ENCODE data around the gene NDEL1. TPM values are rescaled to one million over a fixed set of nuclear protein-coding genes. Genes with fewer than 3 reads are reported as not detected.

The NDEL1 gene
- polyA plus RNA-seq, 3 donors, result 14.8 to 68.8 (median 54.0) TPM

DNA sequence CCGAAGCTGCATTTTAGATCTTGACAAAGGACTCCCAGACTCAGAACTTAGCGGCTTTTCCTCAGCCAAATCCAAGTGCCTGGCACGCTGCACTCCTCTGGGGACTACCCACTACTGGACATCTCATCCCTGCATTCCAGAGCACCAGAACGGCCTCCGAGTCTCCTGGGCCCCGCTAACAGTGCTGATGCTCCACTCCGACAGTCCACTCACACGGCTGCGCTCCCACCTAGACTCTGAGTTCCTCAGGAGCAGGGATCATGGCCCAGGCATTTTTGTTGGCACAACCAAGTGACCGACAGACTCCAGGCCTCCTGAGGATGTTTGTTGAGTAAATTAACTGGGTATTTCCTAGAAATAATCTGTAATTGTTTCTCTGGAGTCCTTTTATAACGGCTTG, 79.1 kb downstream of the NDEL1 start:
- H3K27ac ChIP-seq (ENCODE audit: low read depth, low read length), result no peak overlapping the region
- 86 to 93% (median 92%) methylated on average over 11 of the region's 11 CpGs for WGBS, 3 donors

Other genes with a start within 250 kb of the NDEL1 start
- gene BORCS6, start 245.7 kb upstream of the NDEL1 start, polyA plus RNA-seq, result 10 to 100 TPM in 1 of 3 donors, 1 to 10 TPM in 2; 3.3 to 13.9 (median 5.2) TPM
- 1 to 10 TPM in 1 of 3 donors, under 1 TPM in 2; 0.52 to 2.5 (median 0.56) TPM for gene AURKB, start 225.3 kb upstream of the NDEL1 start, polyA plus RNA-seq
- 10 to 100 TPM; 10.3 to 19.8 (median 12.1) TPM for gene CTC1, start 187.8 kb upstream of the NDEL1 start, polyA plus RNA-seq
- gene PFAS, start 186.6 kb upstream of the NDEL1 start, polyA plus RNA-seq, result 10 to 100 TPM in 1 of 3 donors, 1 to 10 TPM in 2; 8.2 to 20.7 (median 9.3) TPM
- 10 to 100 TPM; 19.1 to 36.4 (median 32.4) TPM for gene RANGRF, start 147.2 kb upstream of the NDEL1 start, polyA plus RNA-seq
- gene SLC25A35, start 140.5 kb upstream of the NDEL1 start, polyA plus RNA-seq, result 1 to 10 TPM; 2.9 to 5.7 (median 3.9) TPM
- 10 to 100 TPM in 2 of 3 donors, 1 to 10 TPM in 1; 3.2 to 66.0 (median 54.8) TPM for gene ARHGEF15, start 125.6 kb upstream of the NDEL1 start, polyA plus RNA-seq
- gene ODF4, start 96.0 kb upstream of the NDEL1 start, polyA plus RNA-seq, result not detected
- 1,000 to 10,000 TPM; 2,554 to 5,822 (median 3,896) TPM for gene RPL26, start 52.7 kb upstream of the NDEL1 start, polyA plus RNA-seq
- under 1 TPM in 1 of 3 donors, not detected in 2; 0.03 TPM for gene RNF222, start 38.1 kb upstream of the NDEL1 start, polyA plus RNA-seq
- 10 to 100 TPM in 2 of 3 donors, 1 to 10 TPM in 1; 7.0 to 19.8 (median 18.9) TPM for gene MYH10, start 194.8 kb downstream of the NDEL1 start, polyA plus RNA-seq